ENCODE measurements around the gene NCKAP5. TPM values are rescaled to one million over a fixed set of nuclear protein-coding genes. Genes with fewer than 3 reads are reported as not detected.

NCKAP5 gene
- polyA plus RNA-seq, 3 donors: 0.16 to 0.34 (median 0.30) TPM

- 84 to 94% (median 93%) methylated on average over 1 of the region's 1 CpG for WGBS, 3 donors
These were observed 427.6 kb downstream of the NCKAP5 start for GRCh38 chr2:133140620-133141019.

GRCh38 chr2:133139847-133140533 lies 428.3 kb downstream of the NCKAP5 start:
- 62 to 77% (median 67%) methylated on average over 4 of the region's 4 CpGs for WGBS, 3 donors
- H3K27ac ChIP-seq (ENCODE audit: low read depth, low read length): no peak overlapping the region

More at GRCh38 chr2:133140620-133141019, 427.6 kb downstream of the NCKAP5 start:
- no peak overlapping the region for H3K27ac ChIP-seq (ENCODE audit: low read depth, low read length)

GRCh38 chr2:133138693-133139092 lies 429.6 kb downstream of the NCKAP5 start:
- no peak overlapping the region for H3K27ac ChIP-seq (ENCODE audit: low read depth, low read length)
- WGBS, 3 donors: 84 to 91% (median 87%) methylated on average over 4 of the region's 4 CpGs

DNA sequence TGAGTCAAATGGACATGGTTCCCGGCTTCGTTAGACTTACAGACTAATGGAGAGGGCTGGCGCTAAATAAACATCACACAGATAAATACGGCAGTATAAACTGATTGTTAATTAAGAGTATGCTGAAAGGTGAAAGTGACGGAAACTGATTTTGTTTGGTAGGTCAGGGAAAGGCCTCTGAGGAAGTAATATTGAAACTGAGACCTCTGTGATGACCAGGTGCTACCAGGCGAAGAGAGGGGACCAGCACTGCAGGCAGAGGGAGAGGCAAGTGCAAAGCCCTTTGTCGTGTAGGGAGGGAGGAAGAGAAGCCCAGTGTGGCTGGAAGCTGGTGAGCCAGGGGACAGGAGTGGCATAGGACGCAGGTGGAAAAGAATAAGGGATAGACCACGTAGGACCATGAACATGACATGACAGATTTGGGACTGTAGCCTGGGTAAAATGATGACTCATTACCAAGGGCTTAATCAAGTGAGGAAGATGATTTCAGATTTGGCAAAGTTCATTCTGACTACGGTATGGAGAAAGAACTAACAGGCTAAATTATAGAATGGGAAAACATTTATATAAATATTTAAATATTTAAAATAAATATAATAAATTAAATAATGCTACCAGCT lies 433.1 kb downstream of the NCKAP5 start:
- no peak overlapping the region for H3K27ac ChIP-seq (ENCODE audit: low read depth, low read length)
- WGBS, 3 donors: 82 to 89% (median 86%) methylated on average over 10 of the region's 10 CpGs

DNA sequence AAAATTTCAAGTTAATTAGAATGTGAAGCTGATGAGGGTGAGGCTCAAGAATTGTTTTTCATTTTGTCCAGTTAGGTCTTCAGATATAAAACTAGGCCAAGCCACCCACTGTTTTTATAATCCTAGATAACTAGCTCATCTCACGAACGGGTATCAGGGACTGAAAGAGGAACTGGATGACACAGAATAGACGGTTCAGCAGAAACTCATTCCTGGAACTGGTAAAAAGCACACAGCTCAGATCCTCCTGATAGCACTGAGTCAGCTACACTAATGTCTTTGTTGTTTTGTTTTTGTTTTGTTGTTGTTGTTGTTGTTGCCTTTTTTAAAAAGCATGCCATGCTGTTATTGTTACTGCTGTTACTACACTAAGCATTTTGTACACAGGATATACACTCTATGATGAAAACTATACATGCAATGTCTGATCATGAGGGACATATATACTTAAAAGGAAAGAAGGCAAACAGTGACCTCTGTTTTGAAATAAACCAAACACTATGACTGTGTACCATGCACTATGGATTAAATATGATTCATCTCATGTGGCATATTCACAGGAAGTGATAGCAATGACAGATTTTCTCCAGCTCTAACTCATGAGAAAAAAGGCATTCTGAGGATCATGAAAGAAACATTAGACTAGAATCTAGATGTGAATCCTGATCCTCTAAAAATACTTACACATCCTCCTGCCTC lies 437.6 kb downstream of the NCKAP5 start:
- no peak overlapping the region for H3K27ac ChIP-seq (ENCODE audit: low read depth, low read length)
- 53 to 86% (median 56%) methylated on average over 3 of the region's 3 CpGs for WGBS, 3 donors

GRCh38 chr2:133124446-133124845 lies 443.8 kb downstream of the NCKAP5 start:
- WGBS, 3 donors: 50 to 84% (median 81%) methylated on average over 5 of the region's 5 CpGs
- H3K27ac ChIP-seq (ENCODE audit: low read depth, low read length): no peak overlapping the region

DNA sequence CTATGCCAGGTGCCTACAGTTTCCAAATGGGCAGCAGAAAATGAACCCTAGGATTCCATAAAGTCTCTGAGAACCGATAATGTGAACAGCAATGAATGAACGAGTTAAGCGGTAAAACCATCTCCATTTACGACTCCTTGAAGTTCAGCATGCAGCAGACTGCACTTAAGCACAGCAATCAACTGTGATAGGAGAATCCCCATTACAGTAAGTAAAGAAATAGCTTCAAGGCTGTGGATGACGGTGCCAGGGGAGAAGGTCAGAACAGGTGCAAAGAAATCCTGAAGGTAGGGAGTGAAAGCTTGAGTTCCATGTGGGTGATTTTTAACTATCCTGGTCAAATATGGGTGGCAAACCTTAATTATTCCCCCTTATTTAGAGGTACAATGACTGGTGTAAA lies 444.4 kb downstream of the NCKAP5 start:
- H3K27ac ChIP-seq (ENCODE audit: low read depth, low read length): no peak overlapping the region
- 56 to 85% (median 81%) methylated on average over 5 of the region's 5 CpGs for WGBS, 3 donors

- WGBS, 3 donors: 91 to 95% (median 95%) methylated on average over 1 of the region's 1 CpG
- no peak overlapping the region for H3K27ac ChIP-seq (ENCODE audit: low read depth, low read length)
These were observed 444.9 kb downstream of the NCKAP5 start for GRCh38 chr2:133123393-133123792.

- 25 to 37% (median 28%) methylated on average over 1 of the region's 1 CpG for WGBS, 3 donors
- H3K27ac ChIP-seq (ENCODE audit: low read depth, low read length): no peak overlapping the region
These were observed 445.7 kb downstream of the NCKAP5 start for GRCh38 chr2:133122529-133122928.

DNA sequence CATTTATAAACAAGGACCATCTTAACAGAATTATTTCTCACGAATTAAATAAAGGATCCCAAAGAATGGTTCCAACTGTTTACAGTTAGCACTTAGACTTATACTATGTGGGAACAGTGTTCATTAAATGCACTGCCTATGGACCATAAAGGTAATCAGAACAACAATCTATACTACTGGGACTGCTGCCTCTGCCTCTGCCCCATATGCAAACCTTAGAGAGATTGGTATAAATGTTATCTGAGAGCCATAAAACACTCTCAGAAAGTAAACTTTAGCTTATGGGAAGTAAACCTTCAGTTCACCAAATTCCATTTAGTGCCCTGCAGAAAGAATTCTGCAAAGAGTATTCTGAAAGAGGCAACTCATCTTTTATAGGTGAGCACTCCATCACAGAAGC lies 448.0 kb downstream of the NCKAP5 start:
- 57 to 75% (median 59%) methylated on average over 1 of the region's 1 CpG for WGBS, 3 donors
- no peak overlapping the region for H3K27ac ChIP-seq (ENCODE audit: low read depth, low read length)

- 86 to 99% (median 87%) methylated on average over 4 of the region's 4 CpGs for WGBS, 3 donors
These were observed 458.1 kb downstream of the NCKAP5 start for GRCh38 chr2:133110201-133110600.

DNA sequence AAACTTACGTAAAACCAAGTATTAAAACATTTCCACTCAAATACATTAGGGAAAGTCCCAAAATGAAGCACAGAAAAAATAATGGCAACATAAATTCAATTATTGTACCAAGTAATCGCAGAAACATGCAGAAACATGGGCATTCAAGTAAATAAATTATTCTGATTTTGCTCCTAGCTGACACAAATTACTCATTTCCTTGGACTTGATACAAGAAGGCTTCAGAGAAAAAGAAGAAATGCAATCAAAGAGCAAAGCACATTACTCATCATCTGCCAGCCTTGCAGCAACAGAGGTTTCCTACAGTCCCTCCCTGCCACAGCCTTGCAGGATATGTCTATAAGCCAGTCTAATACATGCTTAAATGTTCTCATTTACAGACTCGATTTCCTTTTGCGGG lies 458.5 kb downstream of the NCKAP5 start:
- 80 to 90% (median 83%) methylated on average over 4 of the region's 4 CpGs for WGBS, 3 donors
- no peak overlapping the region for H3K27ac ChIP-seq (ENCODE audit: low read depth, low read length)

More at GRCh38 chr2:133110201-133110600, 458.1 kb downstream of the NCKAP5 start:
- H3K27ac ChIP-seq (ENCODE audit: low read depth, low read length): no peak overlapping the region

DNA sequence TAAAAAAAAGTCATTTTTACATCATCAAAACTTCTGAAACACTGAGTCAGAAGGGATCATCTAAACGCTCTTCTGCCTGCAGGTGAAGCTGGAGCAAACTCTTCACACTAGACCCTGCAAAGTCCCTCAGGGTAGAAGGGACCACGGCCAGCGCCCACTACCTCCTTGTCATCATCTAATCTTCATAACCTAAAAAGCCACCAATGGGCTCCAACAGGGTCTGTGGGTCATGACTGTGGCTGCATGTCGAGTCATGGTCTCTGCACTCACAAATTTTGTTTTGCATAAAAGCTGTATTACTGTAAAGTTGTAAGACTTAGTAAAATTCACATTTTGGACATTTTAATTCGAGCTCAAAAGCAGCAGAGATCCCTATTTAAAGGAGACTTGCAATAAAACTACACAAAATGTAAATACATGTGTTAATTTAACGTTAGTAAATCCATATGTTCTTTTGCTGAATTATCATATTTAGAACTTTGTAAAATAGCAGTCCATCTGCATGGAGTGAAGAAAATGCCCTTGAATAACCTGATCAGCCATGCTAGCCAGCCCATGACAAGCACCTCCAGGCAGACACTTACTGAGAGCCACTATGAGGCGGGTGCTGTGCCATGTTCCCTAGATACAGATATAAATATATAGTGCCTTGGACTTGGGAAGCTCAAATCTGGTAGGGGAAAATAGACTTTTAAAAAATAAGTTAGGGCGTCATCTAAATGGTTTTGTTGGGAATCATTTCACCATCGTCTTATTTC lies 461.0 kb downstream of the NCKAP5 start:
- 82 to 94% (median 83%) methylated on average over 9 of the region's 9 CpGs for WGBS, 3 donors
- H3K27ac ChIP-seq (ENCODE audit: low read depth, low read length): no peak overlapping the region

GRCh38 chr2:133104871-133105270 lies 463.4 kb downstream of the NCKAP5 start:
- 81 to 93% (median 87%) methylated on average over 2 of the region's 2 CpGs for WGBS, 3 donors
- no peak overlapping the region for H3K27ac ChIP-seq (ENCODE audit: low read depth, low read length)

DNA sequence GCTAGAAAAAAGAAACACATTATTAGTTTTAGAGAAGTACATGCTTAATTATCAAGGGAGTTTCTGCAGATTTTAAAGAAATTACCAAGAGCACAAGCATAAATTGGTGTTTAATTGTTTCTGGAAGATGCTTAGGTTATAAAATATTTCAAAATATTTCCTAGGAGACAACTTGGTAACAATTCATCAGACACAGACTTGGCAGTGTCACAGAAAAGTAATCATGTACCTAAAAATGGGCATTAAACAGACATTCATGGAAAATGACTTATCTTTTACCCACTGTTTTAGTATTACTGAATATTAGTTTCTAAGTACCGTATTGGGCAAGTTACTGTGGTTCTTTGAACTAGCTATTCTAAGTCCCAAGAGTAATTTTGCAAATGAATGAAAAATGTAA lies 469.5 kb downstream of the NCKAP5 start:
- H3K27ac ChIP-seq (ENCODE audit: low read depth, low read length): no peak overlapping the region
- WGBS, 3 donors: 69 to 89% (median 73%) methylated on average over 1 of the region's 1 CpG

- H3K27ac ChIP-seq (ENCODE audit: low read depth, low read length): no peak overlapping the region
- WGBS, 3 donors: 79 to 85% (median 80%) methylated on average over 3 of the region's 3 CpGs
These were observed 470.6 kb downstream of the NCKAP5 start for GRCh38 chr2:133097666-133098065.

DNA sequence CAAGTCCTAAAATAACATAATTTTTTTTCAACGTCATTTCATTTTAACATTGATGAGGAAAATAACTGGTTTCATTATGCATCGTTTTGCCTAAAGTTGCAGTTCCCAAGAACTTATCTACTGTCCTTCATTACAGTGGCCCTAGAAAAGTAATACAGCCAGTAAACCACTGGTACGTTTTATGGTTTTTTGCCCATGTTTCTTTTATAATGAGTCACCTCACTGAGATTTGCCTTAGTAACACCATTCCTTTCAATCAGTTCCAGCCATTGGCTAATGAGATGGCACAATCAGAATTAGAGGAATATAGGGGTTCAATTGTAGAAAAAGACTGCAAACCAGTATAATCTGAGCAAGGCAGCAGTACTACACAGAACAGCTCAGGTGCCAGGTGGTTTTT lies 475.7 kb downstream of the NCKAP5 start:
- no peak overlapping the region for H3K27ac ChIP-seq (ENCODE audit: low read depth, low read length)
- 77 to 85% (median 82%) methylated on average over 3 of the region's 3 CpGs for WGBS, 3 donors

DNA sequence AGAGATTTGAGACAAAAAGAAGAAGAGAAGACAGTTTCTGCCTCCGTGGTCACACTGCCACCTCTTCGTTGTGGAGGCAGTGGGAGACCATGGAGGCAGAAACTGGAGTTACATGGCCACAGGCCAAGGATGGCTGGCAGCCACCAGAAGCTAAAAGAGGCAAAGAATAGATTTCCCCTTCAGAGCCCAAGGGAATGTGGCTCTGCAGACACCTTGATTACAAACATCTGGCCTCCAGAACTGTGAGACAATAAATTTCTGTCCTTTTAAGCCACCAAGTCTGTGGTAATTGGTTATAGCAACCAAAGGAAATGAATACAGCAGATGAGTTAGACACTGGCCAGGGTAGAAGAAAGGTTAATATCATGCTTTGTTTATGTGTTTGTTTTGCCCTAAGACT lies 477.9 kb downstream of the NCKAP5 start:
- H3K27ac ChIP-seq (ENCODE audit: low read depth, low read length): no peak overlapping the region
- WGBS, 3 donors: 68 to 78% (median 77%) methylated on average over 2 of the region's 2 CpGs

GRCh38 chr2:133086176-133086575 lies 482.1 kb downstream of the NCKAP5 start:
- WGBS, 3 donors: 85 to 87% (median 86%) methylated on average over 6 of the region's 6 CpGs
- no peak overlapping the region for H3K27ac ChIP-seq (ENCODE audit: low read depth, low read length)

Data from adipose tissue (tissue), 3 donors.